GM12872 (cell line): Measurements from ENCODE around the gene DPPA4.

ENCODE experiments used
- CTCF ChIP-seq: IDR thresholded peaks from 3 replicates; pipeline ENCODE4 v1.5.1; 2011; ENCODE audit warnings: low read depth, mild to moderate bottlenecking, low read length, moderate library complexity; ENCODE audit not compliant: insufficient read depth

DPPA4 gene

GRCh38 chr3:109369510-109369909 is 32.2 kb upstream of the DPPA4 start:
- no peak for TF ChIP-seq CTCF

GRCh38 chr3:109364088-109364487 is 26.7 kb upstream of the DPPA4 start:
- TF ChIP-seq CTCF = no peak

- TF ChIP-seq CTCF = no peak
Observed at GRCh38 chr3:109363634-109364033, 26.3 kb upstream of the DPPA4 start.

GRCh38 chr3:109362823-109363222 is 25.5 kb upstream of the DPPA4 start:
- TF ChIP-seq CTCF = no peak

GRCh38 chr3:109356442-109357155 is 19.3 kb upstream of the DPPA4 start:
- TF ChIP-seq CTCF = no peak

GRCh38 chr3:109355625-109356441 is 18.5 kb upstream of the DPPA4 start:
- TF ChIP-seq CTCF = no peak

- TF ChIP-seq CTCF = no peak
Observed at GRCh38 chr3:109353057-109353456, 15.7 kb upstream of the DPPA4 start.
